GM18867 (cell line): ENCODE data around the gene ARFGEF3.
"Not testable (repeated sequence)": the region's sequence is repeated elsewhere in the genome, so short reads cannot be mapped to it uniquely, and the experiment has no call there.

ENCODE experiments used
- ATAC-seq: cut with Tn5 transposase; IDR thresholded peaks from one replicate; pipeline ENCODE4 v1.9.1; 2021; ENCODE audit warnings: mild to moderate bottlenecking, moderate library complexity; ENCODE audit not compliant: unreplicated experiment

The ARFGEF3 gene

GRCh38 chr6:138271451-138271850 is 109.7 kb downstream of the ARFGEF3 start:
- no peak for ATAC-seq

- ATAC-seq, result no peak
Observed at GRCh38 chr6:138272533-138273315, 111.0 kb downstream of the ARFGEF3 start.

- ATAC-seq, result no peak
Observed at GRCh38 chr6:138275976-138276375, 114.2 kb downstream of the ARFGEF3 start.

GRCh38 chr6:138277835-138278234 is 116.1 kb downstream of the ARFGEF3 start:
- ATAC-seq, result no peak

GRCh38 chr6:138278326-138278725 is 116.6 kb downstream of the ARFGEF3 start:
- no peak for ATAC-seq

GRCh38 chr6:138285800-138286199 is 124.1 kb downstream of the ARFGEF3 start:
- no peak for ATAC-seq

- no peak for ATAC-seq
Observed at GRCh38 chr6:138286698-138287097, 125.0 kb downstream of the ARFGEF3 start.

GRCh38 chr6:138287144-138287955 is 125.6 kb downstream of the ARFGEF3 start:
- ATAC-seq, result peak; percentile 83

GRCh38 chr6:138288428-138289085 is 126.8 kb downstream of the ARFGEF3 start:
- ATAC-seq, result not testable (repeated sequence)

GRCh38 chr6:138289739-138290138 is 128.0 kb downstream of the ARFGEF3 start:
- ATAC-seq, result peak; percentile 42

- no peak for ATAC-seq
Observed at GRCh38 chr6:138290423-138290962, 128.8 kb downstream of the ARFGEF3 start.

- no peak for ATAC-seq
Observed at GRCh38 chr6:138291036-138291848, 129.5 kb downstream of the ARFGEF3 start.

- no peak for ATAC-seq
Observed at GRCh38 chr6:138291849-138292181, 130.1 kb downstream of the ARFGEF3 start.

GRCh38 chr6:138292482-138292881 is 130.7 kb downstream of the ARFGEF3 start:
- no peak for ATAC-seq

GRCh38 chr6:138293428-138294395 is 132.0 kb downstream of the ARFGEF3 start:
- ATAC-seq, result no peak

GRCh38 chr6:138296381-138296780 is 134.6 kb downstream of the ARFGEF3 start:
- no peak for ATAC-seq

GRCh38 chr6:138296786-138297185 is 135.0 kb downstream of the ARFGEF3 start:
- no peak for ATAC-seq

- ATAC-seq, result no peak
Observed at GRCh38 chr6:138297761-138298298, 136.1 kb downstream of the ARFGEF3 start.

- ATAC-seq, result no peak
Observed at GRCh38 chr6:138300469-138300868, 138.7 kb downstream of the ARFGEF3 start.
